ENCODE measurements around the gene UBE2M.

UBE2M gene

GRCh38 chr19:58548859-58549663, 9.3 kb downstream of the UBE2M start:
- no peak overlapping the region for H3K4me2 ChIP-seq (ENCODE audit: low read length)
- no peak for TF ChIP-seq EZH2 (IDR thresholded peaks at IDR 0.05; ENCODE audit: borderline replicate concordance, low read length)
- TF ChIP-seq CTCF (IDR thresholded peaks at IDR 0.05; ENCODE audit: low read length) = no peak
- H3K36me3 ChIP-seq (ENCODE audit: insufficient read depth, low read length) = peaks cover 87% of the 10 kb centered on the region
- H3K27me3 ChIP-seq (ENCODE audit: insufficient read depth, low read length) = no peaks in the 10 kb centered on the region
- H3K9ac ChIP-seq (ENCODE audit: low read length) = no peak overlapping the region
- no peak overlapping the region for H2AFZ ChIP-seq (ENCODE audit: low read length)
- no peak overlapping the region for H3K4me3 ChIP-seq (ENCODE audit: low read depth, low read length, poor library complexity, severe bottlenecking)
- H3K79me2 ChIP-seq (ENCODE audit: insufficient read depth, low read length) = peaks cover 29% of the 10 kb centered on the region
- no peaks in the 10 kb centered on the region for H3K9me3 ChIP-seq (ENCODE audit: low read length)
- no peaks in the 10 kb centered on the region for H4K20me1 ChIP-seq (ENCODE audit: insufficient read depth, low read length)
- no peaks in the 10 kb centered on the region for H3K9me2 ChIP-seq (ENCODE audit: low read depth, low read length)
- 0 out of 2 replicates have a peak, but pooled peaks cover 7% of the 10 kb centered on the region for H3F3A ChIP-seq (ENCODE audit: insufficient read depth, low read length)
- peaks cover 26% of the 10 kb centered on the region for H3K4me1 ChIP-seq (ENCODE audit: insufficient read depth, low read length, severe bottlenecking)
- no peak overlapping the region for H3K27ac ChIP-seq (ENCODE audit: low read depth, low read length, poor library complexity, severe bottlenecking)

GRCh38 chr19:58547323-58548312, 10.8 kb downstream of the UBE2M start:
- H3K9me3 ChIP-seq (ENCODE audit: low read length) = no peaks in the 10 kb centered on the region
- H3K27ac ChIP-seq (ENCODE audit: low read depth, low read length, poor library complexity, severe bottlenecking) = no peak overlapping the region
- no peaks in the 10 kb centered on the region for H4K20me1 ChIP-seq (ENCODE audit: insufficient read depth, low read length)
- H3K36me3 ChIP-seq (ENCODE audit: insufficient read depth, low read length) = peaks cover 79% of the 10 kb centered on the region
- H3K9me2 ChIP-seq (ENCODE audit: low read depth, low read length) = no peaks in the 10 kb centered on the region
- no peak overlapping the region for H3K9ac ChIP-seq (ENCODE audit: low read length)
- H2AFZ ChIP-seq (ENCODE audit: low read length) = no peak overlapping the region
- H3K4me1 ChIP-seq (ENCODE audit: insufficient read depth, low read length, severe bottlenecking) = peaks cover 23% of the 10 kb centered on the region
- H3K27me3 ChIP-seq (ENCODE audit: insufficient read depth, low read length) = no peaks in the 10 kb centered on the region
- no peak for TF ChIP-seq CTCF (IDR thresholded peaks at IDR 0.05; ENCODE audit: low read length)
- no peak for TF ChIP-seq EZH2 (IDR thresholded peaks at IDR 0.05; ENCODE audit: borderline replicate concordance, low read length)
- H3F3A ChIP-seq (ENCODE audit: insufficient read depth, low read length) = 0 out of 2 replicates have a peak, but pooled peaks cover 4% of the 10 kb centered on the region
- no peak overlapping the region for H3K4me3 ChIP-seq (ENCODE audit: low read depth, low read length, poor library complexity, severe bottlenecking)
- H3K4me2 ChIP-seq (ENCODE audit: low read length) = no peak overlapping the region; the same call in 1 of the 2 replicates
- peaks cover 29% of the 10 kb centered on the region for H3K79me2 ChIP-seq (ENCODE audit: insufficient read depth, low read length)

GRCh38 chr19:58546019-58546530, 12.3 kb downstream of the UBE2M start:
- no peaks in the 10 kb centered on the region for H3K27me3 ChIP-seq (ENCODE audit: insufficient read depth, low read length)
- no peaks in the 10 kb centered on the region for H3F3A ChIP-seq (ENCODE audit: insufficient read depth, low read length)
- H2AFZ ChIP-seq (ENCODE audit: low read length) = no peak overlapping the region
- peak overlapping the region; percentile 4 for H3K27ac ChIP-seq (ENCODE audit: low read depth, low read length, poor library complexity, severe bottlenecking)
- peaks cover 64% of the 10 kb centered on the region for H3K36me3 ChIP-seq (ENCODE audit: insufficient read depth, low read length)
- H3K4me3 ChIP-seq (ENCODE audit: low read depth, low read length, poor library complexity, severe bottlenecking) = peak overlapping the region; percentile 89
- peak overlapping the region; percentile 90 for H3K9ac ChIP-seq (ENCODE audit: low read length)
- peak overlapping the region; percentile 94 for H3K4me2 ChIP-seq (ENCODE audit: low read length)
- TF ChIP-seq CTCF (IDR thresholded peaks at IDR 0.05; ENCODE audit: low read length) (no peak), EZH2 (IDR thresholded peaks at IDR 0.05; ENCODE audit: borderline replicate concordance, low read length) (no peak)
- H3K9me2 ChIP-seq (ENCODE audit: low read depth, low read length) = no peaks in the 10 kb centered on the region
- no peaks in the 10 kb centered on the region for H4K20me1 ChIP-seq (ENCODE audit: insufficient read depth, low read length)
- peaks cover 29% of the 10 kb centered on the region for H3K79me2 ChIP-seq (ENCODE audit: insufficient read depth, low read length)
- H3K4me1 ChIP-seq (ENCODE audit: insufficient read depth, low read length, severe bottlenecking) = peaks cover 23% of the 10 kb centered on the region
- H3K9me3 ChIP-seq (ENCODE audit: low read length) = no peaks in the 10 kb centered on the region

Data from OCI-LY1 (cell line).